ENCODE results near the gene STAP2. TPM values are rescaled to one million over a fixed set of nuclear protein-coding genes. Genes with fewer than 3 reads are reported as not detected.

The STAP2 gene
- polyA plus RNA-seq, 1 donor from 2014 or later: not detected

GRCh38 chr19:4365791-4366665, 27.4 kb upstream of the STAP2 start:
- H3K36me3 Mint-ChIP-seq: no peaks in the 10 kb centered on the region
- no peaks in the 10 kb centered on the region for H3K9me3 Mint-ChIP-seq
- peak overlapping the region in 2 of 3 donors; percentile 16 to 95 for H3K27ac Mint-ChIP-seq
- peak overlapping the region in 1 of 4 donors; percentile 20 for H3K4me3 Mint-ChIP-seq
- H3K4me1 Mint-ChIP-seq: peaks cover 12 to 26% (median 19%) of the 10 kb centered on the region in 3 donors
- H3K27me3 Mint-ChIP-seq: no peaks in the 10 kb centered on the region

- peaks cover 12 to 20% (median 15%) of the 10 kb centered on the region in 3 donors for H3K4me1 Mint-ChIP-seq
- no peak overlapping the region for H3K27ac Mint-ChIP-seq
- H3K36me3 Mint-ChIP-seq: no peaks in the 10 kb centered on the region
- no peak overlapping the region for H3K4me3 Mint-ChIP-seq
- no peaks in the 10 kb centered on the region for H3K9me3 Mint-ChIP-seq
- no peaks in the 10 kb centered on the region for H3K27me3 Mint-ChIP-seq
Measured at GRCh38 chr19:4365341-4365740, 26.7 kb upstream of the STAP2 start.

- no peak overlapping the region for H3K27ac Mint-ChIP-seq
- H3K27me3 Mint-ChIP-seq: no peaks in the 10 kb centered on the region
- peaks cover 2 to 12% (median 9%) of the 10 kb centered on the region in 3 donors for H3K4me1 Mint-ChIP-seq
- no peaks in the 10 kb centered on the region for H3K36me3 Mint-ChIP-seq
- H3K9me3 Mint-ChIP-seq: no peaks in the 10 kb centered on the region
- H3K4me3 Mint-ChIP-seq: no peak overlapping the region
Measured at GRCh38 chr19:4363571-4364304, 25.1 kb upstream of the STAP2 start.

- Mint-ChIP-seq H3K27me3 (no peaks in the 10 kb centered on the region), H3K9me3 (no peaks in the 10 kb centered on the region), H3K27ac (no peak overlapping the region), H3K36me3 (no peaks in the 10 kb centered on the region), H3K4me3 (peak overlapping the region in 1 of 4 donors; percentile 17), H3K4me1 (peaks cover 0 to 8% (median 4%) of the 10 kb centered on the region in 3 donors)
Measured at GRCh38 chr19:4362831-4363545, 24.4 kb upstream of the STAP2 start.

- no peaks in the 10 kb centered on the region for H3K9me3 Mint-ChIP-seq
- peak overlapping the region in 1 of 3 donors; percentile 53 for H3K27ac Mint-ChIP-seq
- no peak overlapping the region for H3K4me3 Mint-ChIP-seq
- H3K4me1 Mint-ChIP-seq: peaks cover 0 to 3% (median 0%) of the 10 kb centered on the region in 3 donors
- no peaks in the 10 kb centered on the region for H3K27me3 Mint-ChIP-seq
- H3K36me3 Mint-ChIP-seq: no peaks in the 10 kb centered on the region
Measured at GRCh38 chr19:4362101-4362828, 23.6 kb upstream of the STAP2 start.

GRCh38 chr19:4361152-4362046, 22.8 kb upstream of the STAP2 start:
- no peaks in the 10 kb centered on the region for H3K36me3 Mint-ChIP-seq
- no peaks in the 10 kb centered on the region for H3K27me3 Mint-ChIP-seq
- no peaks in the 10 kb centered on the region for H3K9me3 Mint-ChIP-seq
- H3K4me1 Mint-ChIP-seq: no peaks in the 10 kb centered on the region
- H3K27ac Mint-ChIP-seq: no peak overlapping the region
- H3K4me3 Mint-ChIP-seq: no peak overlapping the region

- H3K36me3 Mint-ChIP-seq: no peaks in the 10 kb centered on the region
Measured at GRCh38 chr19:4360641-4361151, 22.1 kb upstream of the STAP2 start.

GRCh38 chr19:4360081-4360569, 21.5 kb upstream of the STAP2 start:
- no peaks in the 10 kb centered on the region for H3K4me1 Mint-ChIP-seq
- H3K4me3 Mint-ChIP-seq: peak overlapping the region in 1 of 4 donors; percentile 63
- H3K36me3 Mint-ChIP-seq: no peaks in the 10 kb centered on the region
- H3K27me3 Mint-ChIP-seq: no peaks in the 10 kb centered on the region
- H3K27ac Mint-ChIP-seq: peak overlapping the region in 1 of 3 donors; percentile 68
- H3K9me3 Mint-ChIP-seq: no peaks in the 10 kb centered on the region

More at GRCh38 chr19:4360641-4361151, 22.1 kb upstream of the STAP2 start:
- no peaks in the 10 kb centered on the region for H3K27me3 Mint-ChIP-seq
- H3K4me1 Mint-ChIP-seq: no peaks in the 10 kb centered on the region
- H3K9me3 Mint-ChIP-seq: no peaks in the 10 kb centered on the region
- peak overlapping the region in 1 of 3 donors; percentile 68 for H3K27ac Mint-ChIP-seq
- H3K4me3 Mint-ChIP-seq: no peak overlapping the region

GRCh38 chr19:4359627-4360000, 21.0 kb upstream of the STAP2 start:
- Mint-ChIP-seq H3K36me3 (no peaks in the 10 kb centered on the region), H3K9me3 (no peaks in the 10 kb centered on the region), H3K27me3 (no peaks in the 10 kb centered on the region), H3K4me1 (no peaks in the 10 kb centered on the region), H3K27ac (no peak overlapping the region), H3K4me3 (no peak overlapping the region)

GRCh38 chr19:4358709-4359626, 20.3 kb upstream of the STAP2 start:
- Mint-ChIP-seq H3K27ac (no peak overlapping the region), H3K36me3 (no peaks in the 10 kb centered on the region), H3K4me3 (no peak overlapping the region), H3K27me3 (no peaks in the 10 kb centered on the region), H3K4me1 (no peaks in the 10 kb centered on the region), H3K9me3 (no peaks in the 10 kb centered on the region)

GRCh38 chr19:4357921-4358326, 19.3 kb upstream of the STAP2 start:
- Mint-ChIP-seq H3K4me1 (no peaks in the 10 kb centered on the region), H3K4me3 (no peak overlapping the region), H3K27me3 (no peaks in the 10 kb centered on the region), H3K27ac (no peak overlapping the region), H3K36me3 (no peaks in the 10 kb centered on the region), H3K9me3 (no peaks in the 10 kb centered on the region)

- H3K4me3 Mint-ChIP-seq: no peak overlapping the region
- peaks cover 0 to 1% (median 0%) of the 10 kb centered on the region in 3 donors for H3K9me3 Mint-ChIP-seq
- no peaks in the 10 kb centered on the region for H3K27me3 Mint-ChIP-seq
- H3K36me3 Mint-ChIP-seq: no peaks in the 10 kb centered on the region
- no peaks in the 10 kb centered on the region for H3K4me1 Mint-ChIP-seq
- H3K27ac Mint-ChIP-seq: no peak overlapping the region
Measured at GRCh38 chr19:4357095-4357797, 18.6 kb upstream of the STAP2 start.

Data from IgD-negative memory B cell (primary cell).